Stimulated activated naive CD4-positive, alpha-beta T cell treated with Interleukin-2 at 50 U/mL for 16 hours (primary cell): ENCODE results near the gene IGSF3.
"Not testable (repeated sequence)": the region's sequence is repeated elsewhere in the genome, so short reads cannot be mapped to it uniquely, and the experiment has no call there.

ENCODE experiments used
- DNase-seq: peaks from one replicate; lab custom pipeline; 2025; lab: John Stamatoyannopoulos, UW

The IGSF3 gene

GRCh38 chr1:116596742-116597307 is 70.7 kb downstream of the IGSF3 start:
- not testable (repeated sequence) for DNase-seq

DNA sequence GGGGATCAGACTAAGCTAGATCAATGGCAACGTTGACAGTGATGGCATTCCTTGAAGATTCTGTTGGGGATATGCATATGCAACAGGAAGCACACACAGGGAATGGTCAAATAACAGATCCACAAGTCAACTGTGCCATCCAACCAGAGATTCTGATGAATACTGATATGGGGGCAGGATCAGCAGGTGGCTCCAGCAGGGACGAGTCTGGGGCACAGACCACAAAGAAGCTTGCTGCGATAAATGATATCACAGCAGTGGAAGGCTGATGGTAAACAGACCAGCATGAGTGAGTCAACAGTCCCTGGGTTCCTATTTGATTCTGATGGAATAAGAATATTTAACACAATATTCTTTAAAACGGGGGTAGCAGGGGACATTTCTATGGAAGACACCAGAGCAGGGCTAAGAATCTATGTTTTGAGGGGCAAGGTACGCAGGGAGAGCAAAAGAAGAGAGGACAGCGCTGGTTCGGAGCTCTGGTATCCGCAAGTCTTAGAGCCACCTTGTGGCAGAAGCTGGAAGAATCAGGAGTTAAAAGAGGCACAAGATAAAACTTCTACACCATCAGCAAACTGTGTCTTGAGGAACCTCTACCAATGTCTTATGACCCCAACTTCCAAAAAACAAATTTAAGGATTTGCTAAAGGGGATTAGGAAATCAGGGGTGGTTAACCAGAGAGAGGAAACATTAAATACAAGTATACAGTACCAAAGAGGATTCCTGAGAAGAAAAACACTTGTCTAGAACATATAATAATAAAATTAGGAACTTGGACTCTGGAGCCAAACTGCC is 71.4 kb downstream of the IGSF3 start:
- DNase-seq = peak; percentile 20

GRCh38 chr1:116595065-116595840 is 72.3 kb downstream of the IGSF3 start:
- DNase-seq = not testable (repeated sequence)

DNA sequence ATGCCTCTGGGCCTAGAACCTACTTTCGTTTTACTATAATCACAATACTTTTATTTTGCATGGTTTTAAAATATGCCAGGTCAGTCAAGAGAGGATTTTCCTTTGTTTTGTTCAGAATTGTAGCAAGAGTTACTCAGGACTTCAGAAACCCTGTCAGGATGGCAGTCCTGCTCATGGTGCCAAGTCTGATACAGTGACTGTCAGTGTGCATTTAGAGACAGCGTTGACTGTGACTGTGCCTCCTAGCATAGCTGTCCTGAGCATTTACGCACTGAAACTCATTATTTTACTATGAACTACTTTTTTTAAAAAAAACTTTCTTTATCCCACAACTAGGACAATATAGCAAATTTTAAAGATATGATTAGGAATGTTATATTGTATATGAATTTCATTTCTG is 73.6 kb downstream of the IGSF3 start:
- not testable (repeated sequence) for DNase-seq

DNA sequence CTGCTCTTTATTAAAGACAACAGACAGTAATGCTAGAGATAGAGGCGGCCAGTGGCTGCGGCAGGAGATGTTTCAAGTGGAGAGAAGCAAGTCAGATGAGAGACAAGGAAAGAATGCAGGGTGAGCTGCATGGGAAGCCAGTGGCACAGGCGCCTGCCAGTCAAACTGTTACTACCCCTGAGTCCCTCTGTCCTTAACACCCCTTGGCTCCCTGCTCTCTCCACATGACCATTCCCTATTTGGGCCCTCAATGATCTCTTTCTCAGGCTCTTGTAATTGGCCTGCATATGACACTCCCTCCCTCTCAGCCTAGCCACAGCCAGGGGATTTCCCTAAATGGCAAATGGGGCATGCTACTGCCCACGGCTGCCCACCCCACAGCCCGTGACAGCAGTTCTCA is 74.1 kb downstream of the IGSF3 start:
- DNase-seq = not testable (repeated sequence)

- not testable (repeated sequence) for DNase-seq
Measured at GRCh38 chr1:116591951-116592605, 75.5 kb downstream of the IGSF3 start.

DNA sequence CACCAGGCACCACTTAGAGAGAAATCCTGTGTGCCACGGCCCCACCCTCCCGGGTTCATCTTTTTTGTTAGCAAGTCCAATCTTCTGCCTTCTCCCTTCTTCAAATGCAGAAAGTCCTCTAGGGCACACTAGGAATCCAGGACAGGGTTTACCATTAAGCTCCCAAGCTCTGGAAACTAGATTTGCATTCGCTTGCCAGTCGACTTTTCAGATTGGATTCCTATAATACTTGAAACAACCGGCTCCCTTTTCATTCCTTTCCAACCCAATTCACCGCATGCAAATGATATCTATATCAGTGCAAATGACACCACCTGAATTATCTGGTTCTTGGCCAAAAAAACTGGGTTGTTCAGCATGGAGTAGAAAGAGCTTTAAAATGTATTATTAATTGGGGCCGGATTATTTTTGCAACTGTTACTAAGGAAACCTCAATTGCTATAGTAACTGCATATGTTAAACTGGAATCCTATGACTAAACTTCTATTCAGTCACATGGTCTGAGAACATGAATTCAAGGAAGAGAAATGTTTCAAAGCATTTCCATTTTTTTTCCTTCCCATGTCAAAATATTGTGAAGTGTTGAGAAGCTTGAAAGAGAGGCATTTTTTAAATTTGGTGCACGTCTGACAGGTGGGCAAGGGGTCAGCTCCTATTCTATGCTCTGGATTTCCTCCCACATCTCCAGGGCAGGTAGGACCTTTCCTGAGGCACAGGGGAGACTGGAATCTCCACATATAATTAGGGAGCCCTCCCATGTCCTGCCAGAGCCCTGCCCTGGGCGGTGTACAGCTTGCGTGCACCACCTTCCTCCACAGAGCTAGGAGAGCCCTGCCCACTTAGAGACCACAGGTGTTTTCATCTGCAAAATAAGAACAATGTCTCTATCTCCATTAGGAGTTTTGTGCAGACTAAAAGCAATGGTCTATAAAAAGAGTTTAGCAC is 76.3 kb downstream of the IGSF3 start:
- DNase-seq = not testable (repeated sequence)

- DNase-seq = not testable (repeated sequence)
Measured at GRCh38 chr1:116590359-116591005, 77.1 kb downstream of the IGSF3 start.

GRCh38 chr1:116589101-116589735 is 78.3 kb downstream of the IGSF3 start:
- DNase-seq = not testable (repeated sequence)

DNA sequence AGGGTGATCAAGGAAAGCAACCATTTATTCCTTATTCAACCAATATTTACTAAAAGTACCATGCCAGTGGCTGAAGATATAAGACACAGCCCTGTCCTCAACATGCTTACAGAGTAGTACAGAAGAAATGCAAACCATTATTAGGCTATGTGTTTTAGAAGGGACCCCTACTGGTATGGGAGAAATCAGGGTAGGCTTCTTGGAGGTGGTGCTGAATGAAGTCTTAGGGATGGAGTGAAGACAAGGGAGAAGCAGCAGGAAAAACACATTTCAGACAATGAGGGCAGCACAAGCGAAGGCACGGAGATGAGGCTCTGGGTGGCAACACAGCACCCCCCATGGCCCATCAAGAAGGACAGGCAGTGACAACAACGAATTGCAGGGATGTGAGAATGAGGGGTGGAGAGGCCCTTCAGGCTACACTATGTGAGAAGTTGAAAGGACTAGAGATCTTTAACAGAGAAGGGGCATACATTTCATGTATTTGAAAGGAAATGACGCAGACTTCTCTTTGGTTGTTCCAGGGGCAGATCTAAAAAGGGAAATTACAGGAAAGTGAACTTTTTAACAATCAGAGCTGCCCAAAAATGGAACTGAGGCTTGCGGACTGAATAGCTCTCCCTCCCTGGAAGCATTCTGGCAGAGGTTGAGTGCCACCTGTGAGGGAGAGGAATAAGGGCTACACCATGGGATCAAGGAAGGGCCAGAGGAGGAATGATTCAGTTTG is 79.9 kb downstream of the IGSF3 start:
- DNase-seq = no peak

DNA sequence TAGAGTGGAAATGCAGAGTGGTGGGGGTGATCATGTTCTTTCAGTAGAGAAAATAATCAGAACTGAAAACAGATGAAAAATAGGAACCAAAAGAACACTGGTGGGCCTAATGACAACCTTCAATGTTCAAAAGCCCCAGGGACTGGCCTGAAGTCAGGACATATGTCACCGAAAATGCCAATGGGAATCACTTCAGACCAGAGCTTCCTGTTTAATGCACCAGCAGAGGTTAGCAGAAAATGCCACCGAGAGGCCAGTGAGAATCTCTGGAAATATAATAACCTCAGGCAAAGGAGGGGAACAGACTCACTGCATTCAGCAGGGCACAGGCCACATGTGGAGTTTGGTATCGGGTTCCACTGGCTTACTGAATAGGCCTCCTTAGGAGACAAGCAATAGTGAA is 80.8 kb downstream of the IGSF3 start:
- DNase-seq = no peak

GRCh38 chr1:116585886-116586285 is 81.6 kb downstream of the IGSF3 start:
- no peak for DNase-seq

- no peak for DNase-seq
Measured at GRCh38 chr1:116581323-116581885, 86.1 kb downstream of the IGSF3 start.

DNA sequence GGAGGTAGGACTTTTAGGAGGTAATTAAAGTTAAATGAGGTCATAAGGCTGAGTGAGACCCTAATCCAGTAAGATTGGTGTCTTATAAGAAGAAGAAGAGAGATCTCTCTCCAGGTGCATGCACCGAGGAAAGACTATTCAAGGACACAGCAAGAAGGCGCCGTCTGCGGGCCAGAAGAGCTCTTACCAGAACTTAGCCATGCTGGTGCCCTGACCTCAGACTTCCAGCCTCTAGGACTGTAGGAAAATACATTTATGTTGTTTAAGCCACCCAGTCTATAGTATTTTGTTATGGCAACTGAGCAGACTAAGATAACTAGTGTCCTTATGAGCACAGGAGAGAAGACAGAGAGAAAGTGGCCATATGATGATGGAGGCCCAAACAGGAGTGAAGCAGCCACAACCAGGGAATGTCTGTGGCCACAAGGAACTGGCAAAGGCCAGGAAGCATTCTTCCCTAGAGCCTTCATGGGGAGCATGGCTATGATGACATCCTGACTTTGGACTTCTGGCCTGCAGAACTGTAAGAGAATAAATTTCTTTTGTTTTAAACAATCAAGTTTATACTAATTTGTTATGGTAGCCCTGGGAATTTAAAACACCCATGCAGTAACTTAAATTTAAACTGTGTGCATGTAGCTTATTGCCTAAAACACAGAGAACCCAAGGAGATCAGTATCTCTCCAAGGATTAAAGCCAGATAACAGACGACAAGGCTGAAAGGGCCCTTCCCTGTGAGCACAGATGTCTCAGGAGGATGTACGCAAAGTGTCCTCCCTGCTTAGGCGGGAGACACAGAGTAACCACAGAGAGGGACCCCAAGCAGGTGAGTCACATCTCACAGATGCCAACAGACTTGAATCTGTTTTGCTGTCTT is 86.8 kb downstream of the IGSF3 start:
- DNase-seq = no peak

- no peak for DNase-seq
Measured at GRCh38 chr1:116579259-116579875, 88.2 kb downstream of the IGSF3 start.

- no peak for DNase-seq
Measured at GRCh38 chr1:116578581-116578980, 89.0 kb downstream of the IGSF3 start.

DNA sequence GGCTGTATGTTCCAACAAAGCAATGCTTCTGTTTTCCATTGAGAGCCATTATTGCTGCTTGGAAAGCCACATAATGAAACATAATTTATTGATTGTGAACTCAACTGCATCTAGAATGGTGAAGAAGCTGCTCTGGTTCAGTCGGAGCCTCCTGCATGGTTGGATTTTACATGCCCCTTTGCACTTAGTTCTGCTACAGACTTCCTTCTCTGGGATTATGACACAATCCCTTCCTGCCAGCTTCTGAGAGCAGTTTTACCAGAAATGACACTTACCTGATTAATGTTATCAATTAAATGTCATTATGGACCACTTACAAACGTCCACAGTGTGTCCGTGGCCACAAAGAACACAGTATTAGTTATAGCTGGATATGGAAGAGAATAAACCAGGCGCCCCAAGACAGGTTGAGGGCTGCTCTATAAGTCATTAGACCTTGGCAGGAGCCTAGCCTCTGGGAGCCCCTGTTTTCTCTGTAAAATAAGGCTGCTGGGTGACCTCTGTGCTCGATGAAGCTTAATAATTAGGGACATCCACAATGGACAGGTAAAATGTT is 89.7 kb downstream of the IGSF3 start:
- no peak for DNase-seq
